H1 (cell line): ENCODE data around the gene NFASC. TPM values are rescaled to one million over a fixed set of nuclear protein-coding genes. Genes with fewer than 3 reads are reported as not detected.

Experiments used
- CTCF ChIA-PET: fragments of 300-600 bp; sonication (Branson Sonifier 250); formaldehyde crosslinking; loops from one replicate; lab custom pipeline; 2021; ENCODE audit not compliant: partially characterized antibody; lab: Charles Lee
- POLR2A ChIA-PET: fragments of 300-600 bp; sonication (Branson Sonifier 250); formaldehyde crosslinking; loops from one replicate; lab custom pipeline; 2021; ENCODE audit warnings: inconsistent platforms; ENCODE audit not compliant: partially characterized antibody; lab: Charles Lee
- DNase-seq, 2 experiments: peaks; one replicate each; pipeline versions ENCODE4 v3.0.0 to v3.0.0-alpha.2; 2010 to 2022; ENCODE audit warnings: low spot score in 2 of 2, low read depth in 1 of 2, mixed read lengths in 1 of 2
- FAIRE-seq: peaks from 2 replicates; lab custom pipeline; 2011; peaks lifted over from hg19 to GRCh38; lab: Jason Lieb, UNC
- H2AFZ ChIP-seq: 2 replicates; pipeline ENCODE4 v1.8.1; 2012; ENCODE audit warnings: low read length, inconsistent platforms
- H2AK5ac ChIP-seq: 2 replicates; pipeline ENCODE4 v1.6.1; 2013; ENCODE audit warnings: low read depth, low read length
- H2BK120ac ChIP-seq: replicated peaks from 2 replicates; pipeline ENCODE3; 2013; ENCODE audit warnings: low read depth, low read length, inconsistent platforms
- H2BK12ac ChIP-seq: 2 replicates; pipeline ENCODE4 v1.6.1; 2013; ENCODE audit warnings: low read depth, low read length
- H2BK15ac ChIP-seq: 2 replicates; pipeline ENCODE4 v1.6.1; 2013; ENCODE audit warnings: low read length
- H2BK20ac ChIP-seq: 2 replicates; pipeline ENCODE4 v1.6.1; 2013; ENCODE audit warnings: low read length
- H2BK5ac ChIP-seq: 2 replicates; pipeline ENCODE4 v1.6.1; 2013; ENCODE audit warnings: low read depth, low read length
- H3K14ac ChIP-seq: 2 replicates; pipeline ENCODE4 v1.6.1; 2013; ENCODE audit warnings: inconsistent platforms; ENCODE audit not compliant: insufficient read length
- H3K18ac ChIP-seq: 2 replicates; pipeline ENCODE4 v1.6.1; 2013; ENCODE audit warnings: low read length; ENCODE audit errors: extremely low read depth
- H3K23ac ChIP-seq: 2 replicates; pipeline ENCODE4 v1.6.1; 2013; ENCODE audit warnings: inconsistent platforms; ENCODE audit not compliant: insufficient read length
- H3K23me2 ChIP-seq: 2 replicates; pipeline ENCODE4 v1.6.1; 2013; ENCODE audit warnings: low read depth, low read length
- H3K27ac ChIP-seq: 2 replicates; pipeline ENCODE4 v1.6.1; 2011; ENCODE audit warnings: low read depth, low read length, inconsistent platforms
- H3K27me3 ChIP-seq, 4 experiments: replicated peaks in 1 of 4; 1 replicate in 1 of 4; 2 replicates in 3 of 4; pipeline versions ENCODE4 v1.6.1 to v1.8.1; 2011 to 2013; ENCODE audit warnings: low read length in 3 of 4, mild to moderate bottlenecking in 3 of 4, inconsistent platforms in 2 of 4, mixed read lengths in 2 of 4, moderate library complexity in 1 of 4; ENCODE audit not compliant: control insufficient read depth in 3 of 4, insufficient read depth in 3 of 4; ENCODE audit errors: extremely low read depth in 1 of 4
- H3K36me3 ChIP-seq, 4 experiments: 2 replicates each; pipeline versions ENCODE4 v1.6.1 to v1.8.1; 2011 to 2013; ENCODE audit warnings: mild to moderate bottlenecking in 4 of 4, low read length in 3 of 4, moderate library complexity in 2 of 4, control low read depth in 1 of 4, inconsistent platforms in 1 of 4; ENCODE audit not compliant: insufficient read depth in 4 of 4, control insufficient read depth in 2 of 4
- H3K4ac ChIP-seq: replicated peaks from 2 replicates; pipeline ENCODE3; 2013; ENCODE audit warnings: low read length, low read depth, mixed read lengths, inconsistent platforms; ENCODE audit not compliant: insufficient read length
- H3K4me1 ChIP-seq, 4 experiments: replicated peaks in 1 of 4; 1 replicate in 1 of 4; 2 replicates in 3 of 4; pipeline versions ENCODE4 v1.6.1 to v1.8.1; 2011 to 2013; ENCODE audit warnings: low read length in 3 of 4, inconsistent platforms in 2 of 4, mixed read lengths in 1 of 4; ENCODE audit not compliant: insufficient read depth in 4 of 4, control insufficient read depth in 3 of 4
- H3K4me2 ChIP-seq, 2 experiments: 2 replicates each; pipeline versions ENCODE4 v1.6.1 to v1.8.1; 2011 to 2013; ENCODE audit warnings: low read depth in 2 of 2, low read length in 2 of 2, control low read depth in 1 of 2, inconsistent platforms in 1 of 2, mild to moderate bottlenecking in 1 of 2; ENCODE audit not compliant: insufficient read depth in 1 of 2
- H3K4me3 ChIP-seq, 4 experiments: fragments of 200-600, 300-600 bp in 1 of 4; sonication (generic), shearing (Covaris generic), sonication (Bioruptor Twin) in 1 of 4; 2 replicates each; pipeline versions ENCODE4 v1.5.1 to v1.8.1; 2011 to 2016; ENCODE audit warnings: low read length in 4 of 4, low read depth in 3 of 4, control low read depth in 2 of 4, inconsistent platforms in 2 of 4, mild to moderate bottlenecking in 2 of 4, mixed read lengths in 1 of 4, moderate library complexity in 1 of 4; ENCODE audit not compliant: insufficient read depth in 2 of 4; ENCODE audit errors: extremely low read depth in 1 of 4
- H3K56ac ChIP-seq: replicated peaks from 2 replicates; pipeline ENCODE3; 2013; ENCODE audit warnings: low read depth, mild to moderate bottlenecking, mixed read lengths, low read length, inconsistent platforms; ENCODE audit not compliant: insufficient read length
- H3K79me1 ChIP-seq: 2 replicates; pipeline ENCODE4 v1.6.1; 2013; ENCODE audit warnings: low read depth, low read length, control low read depth
- H3K79me2 ChIP-seq, 2 experiments: 2 replicates each; pipeline versions ENCODE4 v1.6.1 to v1.8.1; 2012 to 2013; ENCODE audit warnings: low read length in 2 of 2, mild to moderate bottlenecking in 2 of 2, inconsistent platforms in 1 of 2; ENCODE audit not compliant: insufficient read depth in 2 of 2, control insufficient read depth in 1 of 2
- H3K9ac ChIP-seq, 4 experiments: replicated peaks in 1 of 4; 1 replicate in 1 of 4; 2 replicates in 3 of 4; pipeline versions ENCODE4 v1.6.1 to v1.8.1; 2011 to 2013; ENCODE audit warnings: low read depth in 3 of 4, low read length in 3 of 4, control low read depth in 2 of 4, mild to moderate bottlenecking in 2 of 4, moderate library complexity in 2 of 4, inconsistent platforms in 1 of 4; ENCODE audit errors: extremely low read depth in 1 of 4
- H3K9me3 ChIP-seq, 2 experiments: 2 replicates each; pipeline versions ENCODE4 v1.6.1 to v1.8.1; 2012 to 2013; ENCODE audit warnings: mild to moderate bottlenecking in 2 of 2, moderate library complexity in 2 of 2, control low read depth in 1 of 2, inconsistent platforms in 1 of 2, low read depth in 1 of 2, low read length in 1 of 2, mixed read lengths in 1 of 2; ENCODE audit not compliant: insufficient read depth in 2 of 2
- H4K20me1 ChIP-seq, 2 experiments: replicated peaks in 1 of 2; 2 replicates each; pipeline versions ENCODE3 to v1.8.1; 2011 to 2013; ENCODE audit warnings: inconsistent platforms in 2 of 2, low read length in 2 of 2, mild to moderate bottlenecking in 1 of 2; ENCODE audit not compliant: insufficient read depth in 2 of 2, control insufficient read depth in 1 of 2
- H4K5ac ChIP-seq: 2 replicates; pipeline ENCODE4 v1.6.1; 2013; ENCODE audit warnings: low read length, low read depth, mixed read lengths, inconsistent platforms; ENCODE audit not compliant: insufficient read length
- H4K8ac ChIP-seq: 2 replicates; pipeline ENCODE4 v1.8.0; 2013; ENCODE audit warnings: mild to moderate bottlenecking, moderate library complexity, low read length, inconsistent platforms; ENCODE audit not compliant: insufficient read depth; ENCODE audit errors: extremely low read depth
- H4K91ac ChIP-seq: replicated peaks from 2 replicates; pipeline ENCODE3; 2013; ENCODE audit warnings: low read length, mixed read lengths, inconsistent platforms; ENCODE audit not compliant: insufficient read length
- WGBS, 2 experiments: shearing (Covaris generic) in 1 of 2; methylation state at CpG; one replicate each; pipeline versions ENCODE4 v1.1.6 to v1.1.7; 2013 to 2015; ENCODE audit warnings: low lambda C conversion rate in 2 of 2, mixed read lengths in 2 of 2, inconsistent platforms in 1 of 2, low coverage in 1 of 2, missing lambda C conversion rate in 1 of 2; ENCODE audit not compliant: insufficient replicate concordance in 2 of 2, insufficient coverage in 1 of 2, insufficient read length in 1 of 2; ENCODE audit errors: extremely low coverage in 1 of 2, missing lambda C conversion rate in 1 of 2; 5-methylcytosine and 5-hydroxymethylcytosine counted together
- polyA plus RNA-seq, 7 experiments: library from polyadenylated mRNA; depleted of rRNA in 3 of 7; stranded (reverse) in 5 of 7; unstranded in 2 of 7; fragments of >200 nt in 5 of 7; fragments of 200-250 nt in 2 of 7; gene quantifications; 1 replicate in 5 of 7; 2 replicates in 1 of 7; 4 replicates in 1 of 7; pipeline versions ENCODE4 v1.2.1 to v1.2.3, GENCODE V29; 2011 to 2013; ENCODE audit warnings: missing spikeins in 2 of 7, mixed read lengths in 2 of 7
- total RNA-seq: library from RNA; stranded (reverse); fragmentation: NEBNext Ultra II Directional; extraction: Animal tissue kit (Norgen Biotek cat#: 25700); gene quantifications from 2 replicates; pipeline ENCODE4 v1.2.1, GENCODE V29; 2021

Gene NFASC
- total and polyA plus RNA-seq, 2 of the 8 experiments (the other 6 are each of a cell fraction or from before 2014, with no cell fraction given), result 5.0 to 15.2 TPM

DNA sequence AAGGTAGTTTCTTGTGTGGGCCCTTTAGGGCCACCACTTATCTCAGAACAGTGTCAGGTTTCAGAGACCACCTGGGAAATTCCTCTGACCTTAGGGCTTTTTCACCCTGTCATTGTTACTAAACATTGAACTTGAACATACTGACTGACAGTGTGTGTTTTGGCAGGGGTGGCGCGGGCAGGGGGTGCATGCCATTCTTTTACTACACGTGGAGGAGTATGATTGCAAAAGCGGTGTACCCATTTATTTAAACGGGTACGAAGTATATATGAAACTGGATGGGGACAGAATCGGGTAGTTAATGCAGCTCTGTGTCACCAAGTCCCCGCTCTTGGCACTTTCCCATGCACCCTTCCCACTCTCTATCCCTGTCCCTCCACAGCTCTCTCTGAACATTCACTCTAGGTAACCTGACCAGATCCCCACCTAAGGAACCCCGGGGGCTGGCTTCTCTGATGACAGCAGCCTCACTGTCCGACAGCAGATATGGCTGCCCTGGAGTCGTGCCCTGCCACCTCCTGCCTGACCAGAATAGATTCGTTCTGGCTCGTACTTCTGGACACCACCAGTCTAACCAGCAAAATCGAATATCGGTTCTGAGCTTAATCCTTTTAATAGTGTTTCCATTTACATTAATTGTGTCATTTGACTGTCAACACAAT lies 51.3 kb downstream of the NFASC start:
- Histone ChIP-seq H2BK12ac (no peak overlapping the region), H3K18ac (no peak overlapping the region), H3K79me1 (no peaks in the 10 kb centered on the region), H3K4me2 (no peak overlapping the region; a peak in 1 of 4 replicates), H3K4me1 (peaks cover 16 to 28% (median 23%) of the 10 kb centered on the region in 4 experiments), H4K20me1 (no peaks in the 10 kb centered on the region), H3K4me3 (no peak overlapping the region), H4K8ac (no peak overlapping the region), H3K23ac (no peak overlapping the region), H4K91ac (no peak overlapping the region), H3K23me2 (no peaks in the 10 kb centered on the region), H3K9me3 (no peaks in the 10 kb centered on the region), H3K36me3 (no peaks in the 10 kb centered on the region), H2BK20ac (no peak overlapping the region), H3K4ac (no peak overlapping the region), H2BK120ac (no peak overlapping the region), H2BK15ac (no peak overlapping the region), H3K27ac (no peak overlapping the region), H2AFZ (no peak overlapping the region), H2BK5ac (no peak overlapping the region), H3K14ac (no peak overlapping the region), H2AK5ac (no peak overlapping the region), H3K79me2 (no peaks in the 10 kb centered on the region), H3K9ac (no peak overlapping the region), H3K56ac (no peak overlapping the region), H4K5ac (no peak overlapping the region), H3K27me3 (no peaks in the 10 kb centered on the region)
- no peak for DNase-seq
- 91% methylated on average over 15 of the region's 15 CpGs; no CpG with 5 or more reads in 1 of the 2 experiments for WGBS, 2 experiments
- ChIA-PET POLR2A (interaction anchor here (1.2 kb wide), 2 partner anchors 10 to 93 kb away, joined by 3 to 4 read pairs; no protein-coding TSS in a partner anchor), CTCF (interaction anchor here (0.5 to 2.1 kb wide), 5 partner anchors 9 to 70 kb away, joined by 3 to 5 read pairs (median 4); no protein-coding TSS in a partner anchor)
- no peak for FAIRE-seq
